ENCODE measurements around the gene GALNTL6.

GALNTL6 gene

GRCh38 chr4:171876636-171877035 lies 63.4 kb downstream of the GALNTL6 start:
- TF ChIP-seq CTCF (conservative IDR thresholded peaks at IDR 0.05; ENCODE audit: low read length) (no peak), EZH2phosphoT487 (IDR thresholded peaks at IDR 0.05; ENCODE audit: borderline replicate concordance) (no peak)
- Histone ChIP-seq H3K4me1 (ENCODE audit: insufficient read depth, low read length, poor library complexity, severe bottlenecking) (no peaks in the 10 kb centered on the region), H3K36me3 (ENCODE audit: insufficient read depth, low read length) (no peaks in the 10 kb centered on the region), H3K79me2 (ENCODE audit: insufficient read depth, low read length) (no peaks in the 10 kb centered on the region), H3K9me3 (ENCODE audit: insufficient read depth, low read depth, low read length) (no peaks in the 10 kb centered on the region), H3F3A (ENCODE audit: low read depth) (no peaks in the 10 kb centered on the region), H3K9me2 (replicated peaks; ENCODE audit: low read depth, low read length) (no peaks in the 10 kb centered on the region), H3K4me3 (ENCODE audit: low read length, poor library complexity, severe bottlenecking) (no peak overlapping the region), H2AFZ (ENCODE audit: low read length) (no peak overlapping the region), H3K27me3 (ENCODE audit: insufficient read depth, low read length, poor library complexity, severe bottlenecking) (no peaks in the 10 kb centered on the region), H3K9ac (ENCODE audit: low read depth, low read length, poor library complexity, severe bottlenecking) (no peak overlapping the region), H3K4me2 (ENCODE audit: low read depth, low read length, poor library complexity, severe bottlenecking) (no peak overlapping the region), H4K20me1 (ENCODE audit: insufficient read depth, low read length, poor library complexity, severe bottlenecking) (no peaks in the 10 kb centered on the region)

DNA sequence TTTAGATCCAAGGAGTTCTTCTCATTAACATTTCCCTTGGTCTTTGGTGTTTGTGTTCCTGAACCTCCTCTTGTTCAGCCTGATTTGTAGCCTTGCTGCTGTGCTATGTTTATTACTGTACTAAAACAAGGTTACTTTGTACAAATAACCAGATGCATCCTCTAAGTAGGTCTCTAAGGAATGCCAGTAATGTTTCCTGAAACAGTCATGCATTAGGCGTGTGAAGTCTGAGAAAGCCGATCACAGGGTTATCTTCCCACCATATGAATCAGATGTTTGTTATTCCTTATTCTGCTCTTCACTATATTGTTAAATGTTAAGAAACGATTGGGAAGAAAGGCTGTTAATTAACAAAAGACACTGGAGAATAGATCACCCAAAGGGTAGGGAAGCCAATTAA lies 66.9 kb downstream of the GALNTL6 start:
- Histone ChIP-seq H3K9me2 (replicated peaks; ENCODE audit: low read depth, low read length) (no peaks in the 10 kb centered on the region), H3K4me3 (ENCODE audit: low read length, poor library complexity, severe bottlenecking) (no peak overlapping the region), H3K79me2 (ENCODE audit: insufficient read depth, low read length) (no peaks in the 10 kb centered on the region), H3K4me2 (ENCODE audit: low read depth, low read length, poor library complexity, severe bottlenecking) (no peak overlapping the region), H4K20me1 (ENCODE audit: insufficient read depth, low read length, poor library complexity, severe bottlenecking) (no peaks in the 10 kb centered on the region), H3K4me1 (ENCODE audit: insufficient read depth, low read length, poor library complexity, severe bottlenecking) (no peaks in the 10 kb centered on the region), H3K27me3 (ENCODE audit: insufficient read depth, low read length, poor library complexity, severe bottlenecking) (no peaks in the 10 kb centered on the region), H2AFZ (ENCODE audit: low read length) (no peak overlapping the region), H3K9ac (ENCODE audit: low read depth, low read length, poor library complexity, severe bottlenecking) (no peak overlapping the region), H3K9me3 (ENCODE audit: insufficient read depth, low read depth, low read length) (no peaks in the 10 kb centered on the region), H3K36me3 (ENCODE audit: insufficient read depth, low read length) (no peaks in the 10 kb centered on the region), H3F3A (ENCODE audit: low read depth) (no peaks in the 10 kb centered on the region)
- TF ChIP-seq CTCF (conservative IDR thresholded peaks at IDR 0.05; ENCODE audit: low read length), result no peak
- TF ChIP-seq EZH2phosphoT487 (IDR thresholded peaks at IDR 0.05; ENCODE audit: borderline replicate concordance), result no peak

DNA sequence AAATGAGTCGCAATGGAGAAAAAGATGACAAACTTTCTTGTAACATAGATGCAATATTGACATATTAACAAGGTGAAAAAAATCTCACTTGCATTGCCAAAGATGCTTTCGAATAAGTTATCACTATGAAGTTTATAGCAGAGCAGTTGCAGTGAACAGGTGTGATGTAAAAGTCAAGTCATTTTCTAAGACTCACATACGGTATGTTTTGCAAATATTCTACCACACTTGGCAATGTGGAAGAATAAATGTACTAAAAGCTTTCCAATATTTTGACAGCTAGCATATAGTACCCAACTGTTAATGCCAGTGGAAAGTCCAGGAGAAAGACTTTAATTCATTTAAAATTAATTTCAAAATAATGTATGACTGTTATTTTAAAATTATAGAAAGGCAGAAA lies 76.5 kb downstream of the GALNTL6 start:
- no peak for TF ChIP-seq CTCF (conservative IDR thresholded peaks at IDR 0.05; ENCODE audit: low read length)
- TF ChIP-seq EZH2phosphoT487 (IDR thresholded peaks at IDR 0.05; ENCODE audit: borderline replicate concordance), result no peak
- no peak overlapping the region for H3K4me3 ChIP-seq (ENCODE audit: low read length, poor library complexity, severe bottlenecking)
- H4K20me1 ChIP-seq (ENCODE audit: insufficient read depth, low read length, poor library complexity, severe bottlenecking), result no peaks in the 10 kb centered on the region
- H3K9me3 ChIP-seq (ENCODE audit: insufficient read depth, low read depth, low read length), result no peaks in the 10 kb centered on the region; the same call in 1 of the 2 replicates
- no peaks in the 10 kb centered on the region for H3K9me2 ChIP-seq (replicated peaks; ENCODE audit: low read depth, low read length)
- no peaks in the 10 kb centered on the region for H3K79me2 ChIP-seq (ENCODE audit: insufficient read depth, low read length)
- H3F3A ChIP-seq (ENCODE audit: low read depth), result no peaks in the 10 kb centered on the region
- H2AFZ ChIP-seq (ENCODE audit: low read length), result no peak overlapping the region
- no peak overlapping the region for H3K9ac ChIP-seq (ENCODE audit: low read depth, low read length, poor library complexity, severe bottlenecking)
- no peaks in the 10 kb centered on the region for H3K36me3 ChIP-seq (ENCODE audit: insufficient read depth, low read length)
- no peaks in the 10 kb centered on the region for H3K4me1 ChIP-seq (ENCODE audit: insufficient read depth, low read length, poor library complexity, severe bottlenecking)
- H3K4me2 ChIP-seq (ENCODE audit: low read depth, low read length, poor library complexity, severe bottlenecking), result no peak overlapping the region
- H3K27me3 ChIP-seq (ENCODE audit: insufficient read depth, low read length, poor library complexity, severe bottlenecking), result no peaks in the 10 kb centered on the region
